H9 (cell line): ENCODE results near the gene EID2. TPM values are rescaled to one million over a fixed set of nuclear protein-coding genes. Genes with fewer than 3 reads are reported as not detected.

Experiments
- DNase-seq: peaks from one replicate; pipeline ENCODE4 v3.0.0-alpha.2; 2017
- H2AFZ ChIP-seq: one replicate; pipeline ENCODE4 v1.6.1; 2013; ENCODE audit warnings: mild to moderate bottlenecking, low read length, control low read depth, moderate library complexity
- H2AK5ac ChIP-seq: 2 replicates; pipeline ENCODE4 v1.6.1; 2013; ENCODE audit warnings: low read length, control low read depth, mixed read lengths; ENCODE audit not compliant: insufficient read length
- H2BK120ac ChIP-seq: one replicate; pipeline ENCODE4 v1.6.1; 2013; ENCODE audit warnings: low read depth, mild to moderate bottlenecking, low read length, control low read depth, inconsistent platforms; ENCODE audit not compliant: poor library complexity, severe bottlenecking
- H2BK12ac ChIP-seq: 2 replicates; pipeline ENCODE4 v1.6.1; 2013; ENCODE audit warnings: low read length, control low read depth, mixed read lengths, low read depth; ENCODE audit not compliant: insufficient read length
- H2BK15ac ChIP-seq: 2 replicates; pipeline ENCODE4 v1.6.1; 2013; ENCODE audit warnings: low read depth, low read length, control low read depth
- H2BK20ac ChIP-seq: one replicate; pipeline ENCODE4 v1.6.1; 2013; ENCODE audit warnings: low read depth, mild to moderate bottlenecking, low read length, control low read depth, inconsistent platforms; ENCODE audit not compliant: poor library complexity, severe bottlenecking
- H2BK5ac ChIP-seq: 2 replicates; pipeline ENCODE4 v1.6.1; 2013; ENCODE audit warnings: low read length, control low read depth, mixed read lengths; ENCODE audit not compliant: insufficient read length
- H3K14ac ChIP-seq: 2 replicates; pipeline ENCODE4 v1.6.1; 2013; ENCODE audit warnings: low read length, control low read depth; ENCODE audit not compliant: insufficient read depth
- H3K18ac ChIP-seq: 2 replicates; pipeline ENCODE4 v1.6.1; 2013; ENCODE audit warnings: low read depth, mild to moderate bottlenecking, mixed read lengths, low read length, control low read depth; ENCODE audit not compliant: insufficient read length
- H3K23ac ChIP-seq: 2 replicates; pipeline ENCODE4 v1.6.1; 2013; ENCODE audit warnings: low read length, control low read depth, mixed read lengths, low read depth; ENCODE audit not compliant: insufficient read length
- H3K23me2 ChIP-seq: 2 replicates; pipeline ENCODE4 v1.6.1; 2013; ENCODE audit warnings: low read depth, mild to moderate bottlenecking, mixed read lengths, low read length, control low read depth; ENCODE audit not compliant: insufficient read length, poor library complexity, severe bottlenecking
- H3K27ac ChIP-seq: 2 replicates; pipeline ENCODE4 v1.5.1; 2013; ENCODE audit warnings: low read length, control low read depth, mixed read lengths, low read depth; ENCODE audit not compliant: insufficient read length
- H3K27me3 ChIP-seq: 2 replicates; pipeline ENCODE4 v1.6.1; 2013; ENCODE audit warnings: low read length, control low read depth, inconsistent platforms; ENCODE audit not compliant: insufficient read depth
- H3K4ac ChIP-seq: 2 replicates; pipeline ENCODE4 v1.6.1; 2013; ENCODE audit warnings: low read depth, mild to moderate bottlenecking, control low read depth, inconsistent platforms, low read length, moderate library complexity
- H3K4me1 ChIP-seq: 2 replicates; pipeline ENCODE4 v1.6.1; 2013; ENCODE audit warnings: low read length, control low read depth, inconsistent platforms; ENCODE audit not compliant: insufficient read depth
- H3K4me2 ChIP-seq: 2 replicates; pipeline ENCODE4 v1.6.1; 2013; ENCODE audit warnings: low read length, control low read depth, mixed read lengths; ENCODE audit not compliant: insufficient read length, insufficient read depth
- H3K56ac ChIP-seq: 2 replicates; pipeline ENCODE4 v1.6.1; 2013; ENCODE audit warnings: low read depth, mild to moderate bottlenecking, mixed read lengths, low read length, control low read depth; ENCODE audit not compliant: insufficient read length
- H3K79me1 ChIP-seq: 2 replicates; pipeline ENCODE4 v1.6.1; 2013; ENCODE audit warnings: low read depth, mild to moderate bottlenecking, moderate library complexity, low read length, control low read depth, inconsistent platforms; ENCODE audit not compliant: insufficient read depth, poor library complexity, severe bottlenecking
- H3K79me2 ChIP-seq: 2 replicates; pipeline ENCODE4 v1.6.1; 2013; ENCODE audit warnings: low read length, control low read depth, inconsistent platforms; ENCODE audit not compliant: insufficient read depth
- H3K9ac ChIP-seq: 2 replicates; pipeline ENCODE4 v1.6.1; 2013; ENCODE audit warnings: low read length, control low read depth, mixed read lengths; ENCODE audit not compliant: insufficient read length; ENCODE audit errors: extremely low read depth
- H3K9me3 ChIP-seq: one replicate; pipeline ENCODE4 v1.6.1; 2013; ENCODE audit warnings: low read depth, low read length, inconsistent platforms; ENCODE audit not compliant: control insufficient read depth
- H3T11ph ChIP-seq: one replicate; pipeline ENCODE4 v1.6.1; 2013; ENCODE audit warnings: mild to moderate bottlenecking, low read length, control low read depth, inconsistent platforms
- H4K20me1 ChIP-seq: one replicate; pipeline ENCODE4 v1.6.1; 2013; ENCODE audit not compliant: control insufficient read depth, insufficient read length, insufficient read depth
- H4K5ac ChIP-seq: 2 replicates; pipeline ENCODE4 v1.6.1; 2013; ENCODE audit warnings: low read depth, mild to moderate bottlenecking, mixed read lengths, low read length, control low read depth; ENCODE audit not compliant: insufficient read length
- H4K8ac ChIP-seq: replicated peaks from 2 replicates; pipeline ENCODE4 v1.6.1; 2013; ENCODE audit warnings: low read length, control low read depth, mixed read lengths, low read depth; ENCODE audit not compliant: insufficient read length
- H4K91ac ChIP-seq: 2 replicates; pipeline ENCODE4 v1.6.1; 2013; ENCODE audit warnings: low read depth, mild to moderate bottlenecking, moderate library complexity, mixed read lengths, low read length, control low read depth; ENCODE audit not compliant: insufficient read length
- H3K27ac Mint-ChIP-seq, 3 experiments: 2 replicates in 2 of 3; 3 replicates in 1 of 3; pipeline ENCODE4 v1.8.0; 2020 to 2021; ENCODE audit warnings: mixed read lengths in 3 of 3, mild to moderate bottlenecking in 1 of 3, moderate library complexity in 1 of 3
- H3K27me3 Mint-ChIP-seq: 2 replicates; pipeline ENCODE4 v1.8.0; 2021; ENCODE audit warnings: low read depth, mild to moderate bottlenecking, moderate library complexity, mixed read lengths
- H3K36me3 Mint-ChIP-seq, 3 experiments: 2 replicates in 2 of 3; 3 replicates in 1 of 3; pipeline ENCODE4 v1.8.0; 2020 to 2021; ENCODE audit warnings: low read depth in 3 of 3, mixed read lengths in 3 of 3; ENCODE audit not compliant: insufficient read depth in 1 of 3
- H3K4me1 Mint-ChIP-seq, 2 experiments: 2 replicates each; pipeline ENCODE4 v1.8.0; 2020; ENCODE audit warnings: mixed read lengths in 2 of 2
- H3K4me3 Mint-ChIP-seq, 2 experiments: 2 replicates in 1 of 2; 3 replicates in 1 of 2; pipeline ENCODE4 v1.8.0; 2020 to 2021; ENCODE audit warnings: mild to moderate bottlenecking in 2 of 2, mixed read lengths in 2 of 2, moderate library complexity in 1 of 2
- H3K9me3 Mint-ChIP-seq, 2 experiments: 2 replicates in 1 of 2; 3 replicates in 1 of 2; pipeline ENCODE4 v1.8.0; 2020; ENCODE audit warnings: mild to moderate bottlenecking in 2 of 2, mixed read lengths in 2 of 2, moderate library complexity in 1 of 2
- WGBS: extraction: QIAGEN DNeasy Blood & Tissue Kit; methylation state at CpG from one replicate; pipeline ENCODE4 v1.1.7; 2013; ENCODE audit warnings: missing lambda C conversion rate, low lambda C conversion rate, mixed read lengths; ENCODE audit not compliant: insufficient read length; ENCODE audit errors: extremely low coverage; 5-methylcytosine and 5-hydroxymethylcytosine counted together
- total RNA-seq: library from RNA; stranded (reverse); gene quantifications from 2 replicates; pipeline ENCODE4 v1.2.1, GENCODE V29; 2021
- TF ChIP-seq, protein P1 (sequence below): fragments of 200-600 bp; sonication (generic); conservative IDR thresholded peaks from 3 replicates; pipeline ENCODE4 v1.8.0; 2021; ENCODE audit warnings: antibody characterized with exemption, mild to moderate bottlenecking

The EID2 gene
- total RNA-seq, 1 experiment from 2014 or later = 18.8 TPM

- H3K27me3 Mint-ChIP-seq = peaks cover 51% of the 10 kb centered on the region
- peak within 1 kb of the TSS; percentile 37 for H3K18ac ChIP-seq
- H3K79me1 ChIP-seq = peaks cover 4% of the 10 kb centered on the region
- H2BK15ac ChIP-seq = no peak within 1 kb of the TSS
- DNase-seq = peak; percentile 83
- H3K4ac ChIP-seq = no peak within 1 kb of the TSS
- H4K8ac ChIP-seq = no peak within 1 kb of the TSS
- no peak within 1 kb of the TSS for H4K5ac ChIP-seq
- no peak within 1 kb of the TSS for H3T11ph ChIP-seq
- H3K27ac Mint-ChIP-seq = peak within 1 kb of the TSS in 1 of 3 experiments; percentile 79; a peak in 1 of 7 replicates
- peaks cover 3% of the 10 kb centered on the region; the same call in 1 of the 2 replicates for H3K4me1 ChIP-seq
- H2BK5ac ChIP-seq = no peak within 1 kb of the TSS
- no peaks in the 10 kb centered on the region for H3K27me3 ChIP-seq
- H3K79me2 ChIP-seq = no peaks in the 10 kb centered on the region; the same call in 1 of the 2 replicates
- H2AFZ ChIP-seq = no peak within 1 kb of the TSS
- peaks cover 7 to 10% (median 10%) of the 10 kb centered on the region in 3 experiments; a peak in 6 of 7 replicates for H3K36me3 Mint-ChIP-seq
- H3K23me2 ChIP-seq = peaks cover 10% of the 10 kb centered on the region
- no peak within 1 kb of the TSS for H3K27ac ChIP-seq
- no CpG with 5 or more reads among the region's 56 CpGs for WGBS
- no peak within 1 kb of the TSS for H2BK120ac ChIP-seq
- H3K23ac ChIP-seq = no peak within 1 kb of the TSS
- TF ChIP-seq, protein P1, sequence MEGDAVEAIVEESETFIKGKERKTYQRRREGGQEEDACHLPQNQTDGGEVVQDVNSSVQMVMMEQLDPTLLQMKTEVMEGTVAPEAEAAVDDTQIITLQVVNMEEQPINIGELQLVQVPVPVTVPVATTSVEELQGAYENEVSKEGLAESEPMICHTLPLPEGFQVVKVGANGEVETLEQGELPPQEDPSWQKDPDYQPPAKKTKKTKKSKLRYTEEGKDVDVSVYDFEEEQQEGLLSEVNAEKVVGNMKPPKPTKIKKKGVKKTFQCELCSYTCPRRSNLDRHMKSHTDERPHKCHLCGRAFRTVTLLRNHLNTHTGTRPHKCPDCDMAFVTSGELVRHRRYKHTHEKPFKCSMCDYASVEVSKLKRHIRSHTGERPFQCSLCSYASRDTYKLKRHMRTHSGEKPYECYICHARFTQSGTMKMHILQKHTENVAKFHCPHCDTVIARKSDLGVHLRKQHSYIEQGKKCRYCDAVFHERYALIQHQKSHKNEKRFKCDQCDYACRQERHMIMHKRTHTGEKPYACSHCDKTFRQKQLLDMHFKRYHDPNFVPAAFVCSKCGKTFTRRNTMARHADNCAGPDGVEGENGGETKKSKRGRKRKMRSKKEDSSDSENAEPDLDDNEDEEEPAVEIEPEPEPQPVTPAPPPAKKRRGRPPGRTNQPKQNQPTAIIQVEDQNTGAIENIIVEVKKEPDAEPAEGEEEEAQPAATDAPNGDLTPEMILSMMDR = peak; percentile 55
- H3K9me3 ChIP-seq = no peaks in the 10 kb centered on the region
- H2BK20ac ChIP-seq = no peak within 1 kb of the TSS
- H3K4me2 ChIP-seq = peak within 1 kb of the TSS; percentile 33
- peak within 1 kb of the TSS; percentile 69 for H3K9ac ChIP-seq
- H3K4me3 Mint-ChIP-seq = peak within 1 kb of the TSS; percentile 88 to 90
- peak within 1 kb of the TSS; percentile 47 for H3K14ac ChIP-seq
- no peak within 1 kb of the TSS for H3K56ac ChIP-seq
- no peaks in the 10 kb centered on the region for H4K20me1 ChIP-seq
- no peak within 1 kb of the TSS for H4K91ac ChIP-seq
- no peak within 1 kb of the TSS for H2BK12ac ChIP-seq
- H3K9me3 Mint-ChIP-seq = no peaks in the 10 kb centered on the region; a peak in 1 of 5 replicates
- H3K4me1 Mint-ChIP-seq = peaks cover 25 to 27% of the 10 kb centered on the region in 2 experiments
- H2AK5ac ChIP-seq = no peak within 1 kb of the TSS
These were observed 25.0 kb downstream of the EID2 start, which contains the start of gene SELENOV for GRCh38 chr19:39514840-39515550. TSS of gene SELENOV (plus strand) at chr19:39515139. CDS start at chr19:39515213, 74 bp downstream.
